SK-N-SH (cell line): ENCODE measurements around the gene NUMBL. TPM values are rescaled to one million over a fixed set of nuclear protein-coding genes. Genes with fewer than 3 reads are reported as not detected.

Experiments used
- CTCF ChIA-PET: fragments of 300-600, 350-600 bp; formaldehyde crosslinking; extraction: SDS; loops from one replicate; lab custom pipeline; 2021; lab: Yijun Ruan, JAX
- POLR2A ChIA-PET: fragments of 350-600 bp; sonication (Branson Sonifier 250); formaldehyde crosslinking; extraction: SDS; loops from one replicate; lab custom pipeline; 2020; ENCODE audit warnings: antibody characterized with exemption, inconsistent platforms; lab: Yijun Ruan, JAX
- DNase-seq: peaks from one replicate; pipeline ENCODE4 v3.0.0; 2012
- H2AFZ ChIP-seq: fragments of 200-600 bp; sonication (generic); 2 replicates; pipeline ENCODE4 v1.8.1; 2016; ENCODE audit warnings: antibody characterized with exemption, mild to moderate bottlenecking, low read depth
- H3F3A ChIP-seq: fragments of 200-600 bp; sonication (generic); replicated peaks from 2 replicates; pipeline ENCODE3; 2016; ENCODE audit warnings: antibody characterized with exemption, mild to moderate bottlenecking; ENCODE audit not compliant: insufficient read depth
- H3K27ac ChIP-seq, 2 experiments: fragments of 200-500 bp in 1 of 2; fragments of 200-600 bp in 1 of 2; sonication (Bioruptor generic) in 1 of 2; sonication (generic), shearing (Covaris generic) in 1 of 2; 2 replicates each; pipeline versions ENCODE4 v1.5.1 to v1.6.1; 2014 to 2016; ENCODE audit warnings: low read depth in 2 of 2, inconsistent platforms in 1 of 2, low read length in 1 of 2, mild to moderate bottlenecking in 1 of 2, mixed read lengths in 1 of 2
- H3K27me3 ChIP-seq: fragments of 200-600 bp; sonication (generic), shearing (Covaris generic); 2 replicates; pipeline ENCODE4 v1.6.1; 2016; ENCODE audit warnings: mixed run types; ENCODE audit not compliant: insufficient read depth
- H3K36me3 ChIP-seq, 2 experiments: fragments of 200-500 bp in 1 of 2; fragments of 200-600 bp in 1 of 2; sonication (Bioruptor generic) in 1 of 2; sonication (generic) in 1 of 2; replicated peaks in 1 of 2; 2 replicates each; pipeline versions ENCODE3 to v1.5.1; 2014 to 2016; ENCODE audit warnings: low read length in 1 of 2, mild to moderate bottlenecking in 1 of 2; ENCODE audit not compliant: insufficient read depth in 2 of 2, control insufficient read depth in 1 of 2
- H3K4me1 ChIP-seq, 2 experiments: fragments of 200-500 bp in 1 of 2; fragments of 200-600 bp in 1 of 2; sonication (Bioruptor generic) in 1 of 2; sonication (generic), shearing (Covaris generic) in 1 of 2; 2 replicates each; pipeline versions ENCODE4 v1.5.1 to v1.6.1; 2014 to 2016; ENCODE audit warnings: low read depth in 1 of 2, low read length in 1 of 2, mixed run types in 1 of 2; ENCODE audit not compliant: insufficient read depth in 2 of 2, control insufficient read depth in 1 of 2
- H3K4me2 ChIP-seq: fragments of 200-600 bp; sonication (generic), shearing (Covaris generic); 2 replicates; pipeline ENCODE4 v1.6.1; 2017; ENCODE audit warnings: mixed run types
- H3K4me3 ChIP-seq, 2 experiments: fragments of 200-500 bp in 1 of 2; fragments of 200-600 bp in 1 of 2; sonication (Bioruptor generic) in 1 of 2; sonication (generic), shearing (Covaris generic) in 1 of 2; 2 replicates each; pipeline versions ENCODE4 v1.5.1 to v1.8.1; 2014 to 2016; ENCODE audit warnings: low read depth in 2 of 2, inconsistent platforms in 1 of 2, low read length in 1 of 2, mild to moderate bottlenecking in 1 of 2, mixed read lengths in 1 of 2, moderate library complexity in 1 of 2
- H3K79me2 ChIP-seq: fragments of 200-600 bp; sonication (generic); 2 replicates; pipeline ENCODE4 v1.8.1; 2017; ENCODE audit warnings: mild to moderate bottlenecking; ENCODE audit not compliant: insufficient read depth
- H3K9ac ChIP-seq: fragments of 200-600 bp; sonication (generic); 2 replicates; pipeline ENCODE4 v1.6.1; 2017; ENCODE audit warnings: mixed run types
- H3K9me2 ChIP-seq: fragments of 200-600 bp; sonication (generic); 2 replicates; pipeline ENCODE4 v1.6.1; 2017; ENCODE audit warnings: mixed run types
- H3K9me3 ChIP-seq: fragments of 200-600 bp; sonication (generic); 2 replicates; pipeline ENCODE4 v1.6.1; 2017; ENCODE audit warnings: mixed run types, mild to moderate bottlenecking, moderate library complexity
- H4K20me1 ChIP-seq: fragments of 200-600 bp; sonication (generic); 2 replicates; pipeline ENCODE4 v1.6.1; 2017; ENCODE audit warnings: mild to moderate bottlenecking, mixed run types; ENCODE audit not compliant: insufficient read depth
- CHD2 ChIP-seq: fragments of 150-350 bp; IDR thresholded peaks from 2 replicates; pipeline ENCODE4 v1.6.1; 2018; ENCODE audit warnings: low read length; ENCODE audit not compliant: partially characterized antibody
- CTCF ChIP-seq: fragments of 200-600 bp; sonication (generic); IDR thresholded peaks from 2 replicates; pipeline ENCODE4 v1.6.1; 2017; ENCODE audit warnings: antibody characterized with exemption, mild to moderate bottlenecking, moderate library complexity
- EP300 ChIP-seq, 2 experiments: IDR thresholded peaks; 2 replicates each; pipeline versions ENCODE4 v1.4.0 to v1.6.1; 2012; ENCODE audit warnings: borderline replicate concordance in 1 of 2, low read depth in 1 of 2, low read length in 1 of 2
- EZH2phosphoT487 ChIP-seq: fragments of 200-600 bp; sonication (generic); IDR thresholded peaks from 2 replicates; pipeline ENCODE4 v1.6.1; 2017; ENCODE audit warnings: low read depth, mixed run types, mild to moderate bottlenecking, antibody characterized with exemption, moderate library complexity, borderline replicate concordance
- FOSL2 ChIP-seq: IDR thresholded peaks from 2 replicates; pipeline ENCODE4 v1.4.0; 2012; ENCODE audit warnings: low read depth, mild to moderate bottlenecking, moderate library complexity, borderline replicate concordance
- FOXM1 ChIP-seq: IDR thresholded peaks from 2 replicates; pipeline ENCODE4 v1.4.0; 2012; ENCODE audit warnings: low read depth, mild to moderate bottlenecking
- JUND ChIP-seq: IDR thresholded peaks from 2 replicates; pipeline ENCODE4 v1.4.0; 2012
- MXI1 ChIP-seq: IDR thresholded peaks from 2 replicates; pipeline ENCODE4 v1.6.1; 2012; ENCODE audit warnings: mild to moderate bottlenecking, low read depth, low read length, improper control_type of control experiment
- NFIC ChIP-seq: IDR thresholded peaks from 2 replicates; pipeline ENCODE4 v1.4.0; 2012; ENCODE audit warnings: borderline replicate concordance
- PBX3 ChIP-seq: IDR thresholded peaks from 2 replicates; pipeline ENCODE4; 2012
- RAD21 ChIP-seq: IDR thresholded peaks from 2 replicates; pipeline ENCODE4 v1.6.1; 2012; ENCODE audit warnings: mild to moderate bottlenecking, low read length
- RXRA ChIP-seq: IDR thresholded peaks from 2 replicates; pipeline ENCODE4 v1.4.0; 2012; ENCODE audit warnings: low read depth, mild to moderate bottlenecking, borderline replicate concordance
- SIN3A ChIP-seq: IDR thresholded peaks from 2 replicates; pipeline ENCODE4 v1.6.1; 2012; ENCODE audit warnings: low read depth, mild to moderate bottlenecking, low read length, moderate library complexity, borderline replicate concordance
- TCF12 ChIP-seq: IDR thresholded peaks from 2 replicates; pipeline ENCODE4 v1.4.0; 2012
- TEAD4 ChIP-seq: IDR thresholded peaks from 2 replicates; pipeline ENCODE4 v1.4.0; 2012; ENCODE audit warnings: mild to moderate bottlenecking, borderline replicate concordance; ENCODE audit not compliant: insufficient read depth
- YY1 ChIP-seq: IDR thresholded peaks from 2 replicates; pipeline ENCODE4 v1.4.0; 2012; ENCODE audit warnings: low read depth, mild to moderate bottlenecking
- WGBS: methylation state at CpG from one replicate; pipeline ENCODE4 v1.1.6; 2017; ENCODE audit warnings: low lambda C conversion rate; 5-methylcytosine and 5-hydroxymethylcytosine counted together
- polyA plus RNA-seq, 3 experiments: library from polyadenylated mRNA; depleted of rRNA; stranded (reverse); fragments of >200 nt; gene quantifications; 2 replicates each; pipeline ENCODE4 v1.2.3, GENCODE V29; 2012

The NUMBL gene
- polyA plus RNA-seq, 1 of the 3 experiments (the other 2 are of a cell fraction), result 54.6 TPM

- ChIA-PET CTCF (interaction anchor here (1.4 to 7.5 kb wide), 5 partner anchors 13 to 91 kb away, joined by 5 to 176 read pairs (median 28); partner anchors contain the start of gene LTBP4), POLR2A (no interaction called here)
- TF ChIP-seq JUND, result no peak
- WGBS, result 100% methylated on average over 3 of the region's 3 CpGs
- no peaks in the 10 kb centered on the region for H3F3A ChIP-seq
- peaks cover 0 to 3% of the 10 kb centered on the region in 2 experiments; a peak in 1 of 4 replicates for H3K4me1 ChIP-seq
- H3K79me2 ChIP-seq, result no peaks in the 10 kb centered on the region
- H3K4me3 ChIP-seq, result no peak overlapping the region
- no peaks in the 10 kb centered on the region for H3K27me3 ChIP-seq
- no peaks in the 10 kb centered on the region for H3K9me2 ChIP-seq
- H4K20me1 ChIP-seq, result no peaks in the 10 kb centered on the region
- H3K9me3 ChIP-seq, result no peaks in the 10 kb centered on the region
- H3K36me3 ChIP-seq, result no peaks in the 10 kb centered on the region
- H3K4me2 ChIP-seq, result no peak overlapping the region
- no peak for DNase-seq
- no peak overlapping the region for H2AFZ ChIP-seq
- no peak overlapping the region for H3K27ac ChIP-seq
- H3K9ac ChIP-seq, result no peak overlapping the region
These were observed 58.0 kb downstream of the NUMBL start for GRCh38 chr19:40632311-40633036.

GRCh38 chr19:40630571-40631160 is 59.8 kb downstream of the NUMBL start:
- TF ChIP-seq RXRA, result no peak
- peak; percentile 44 for TF ChIP-seq NFIC
- Histone ChIP-seq H3K27me3 (no peaks in the 10 kb centered on the region), H3K4me3 (no peak overlapping the region), H3K9me3 (no peaks in the 10 kb centered on the region), H3K4me2 (no peak overlapping the region), H2AFZ (no peak overlapping the region), H3K27ac (no peak overlapping the region), H3K9me2 (no peaks in the 10 kb centered on the region), H3K4me1 (peaks cover 0 to 4% of the 10 kb centered on the region in 2 experiments; a peak in 1 of 4 replicates), H4K20me1 (no peaks in the 10 kb centered on the region), H3K79me2 (no peaks in the 10 kb centered on the region), H3K9ac (no peak overlapping the region), H3F3A (no peaks in the 10 kb centered on the region), H3K36me3 (no peaks in the 10 kb centered on the region)
- peak; percentile 16 for DNase-seq
- ChIA-PET POLR2A (interaction anchor here (1.3 kb wide), 1 partner anchor 20 kb away, joined by 7 read pairs; no protein-coding TSS in a partner anchor), CTCF (interaction anchor here (0.6 to 7.5 kb wide), 4 partner anchors 12 to 102 kb away, joined by 3 to 176 read pairs (median 79); partner anchors contain the start of gene LTBP4)
- WGBS, result 68% methylated on average over 16 of the region's 16 CpGs

GRCh38 chr19:40629346-40629745 is 61.1 kb downstream of the NUMBL start:
- Histone ChIP-seq H4K20me1 (no peaks in the 10 kb centered on the region), H2AFZ (no peak overlapping the region), H3K27me3 (no peaks in the 10 kb centered on the region), H3K9ac (no peak overlapping the region), H3K9me2 (no peaks in the 10 kb centered on the region), H3K4me1 (peaks cover 0 to 7% of the 10 kb centered on the region in 2 experiments; a peak in 1 of 4 replicates), H3K4me2 (no peak overlapping the region), H3K79me2 (no peaks in the 10 kb centered on the region), H3K27ac (no peak overlapping the region), H3K4me3 (no peak overlapping the region), H3K9me3 (no peaks in the 10 kb centered on the region), H3K36me3 (no peaks in the 10 kb centered on the region), H3F3A (peaks cover 3% of the 10 kb centered on the region)
- CTCF ChIA-PET, result no interaction called here
- 95% methylated on average over 37 of the region's 42 CpGs for WGBS
- DNase-seq, result peak; percentile 15
- POLR2A ChIA-PET, result no interaction called here
- TF ChIP-seq EP300 (IDR thresholded peaks at IDR 0.05; ENCODE audit: borderline replicate concordance in 1 of 2, low read depth in 1 of 2, low read length in 1 of 2), result no peak
- TF ChIP-seq FOXM1, result no peak
- no peak for TF ChIP-seq TEAD4
- no peak for TF ChIP-seq RAD21
- TF ChIP-seq MXI1, result no peak
- no peak for TF ChIP-seq CHD2
- no peak for TF ChIP-seq YY1
- no peak for TF ChIP-seq RXRA
- TF ChIP-seq FOSL2, result no peak
- no peak for TF ChIP-seq JUND
- TF ChIP-seq PBX3, result no peak
- TF ChIP-seq SIN3A, result no peak
- no peak for TF ChIP-seq EZH2phosphoT487
- TF ChIP-seq TCF12, result no peak
- TF ChIP-seq CTCF, result no peak
- no peak for TF ChIP-seq NFIC
